ENCODE results near the gene PHF21A.

Gene PHF21A

GRCh38 chr11:45887587-45887986 is 233.7 kb downstream of the PHF21A start:
- Histone ChIP-seq H3K4me3 (ENCODE audit: low read length) (no peak overlapping the region), H3K79me2 (ENCODE audit: low read length) (no peaks in the 10 kb centered on the region), H3K9ac (ENCODE audit: low read length) (no peak overlapping the region), H3K9me3 (ENCODE audit: insufficient read depth, low read length) (no peaks in the 10 kb centered on the region), H2AFZ (ENCODE audit: low read depth, low read length) (no peak overlapping the region), H3K36me3 (replicated peaks; ENCODE audit: low read depth, low read length) (no peaks in the 10 kb centered on the region), H3K4me1 (ENCODE audit: low read length) (no peaks in the 10 kb centered on the region), H3K27ac (ENCODE audit: low read length) (no peak overlapping the region), H4K20me1 (ENCODE audit: insufficient read depth, low read length) (peaks cover 27% of the 10 kb centered on the region), H3K4me2 (ENCODE audit: low read length) (no peak overlapping the region), H3K27me3 (ENCODE audit: low read depth, low read length) (no peaks in the 10 kb centered on the region)
- TF ChIP-seq CTCF (IDR thresholded peaks at IDR 0.05; ENCODE audit: low read depth, low read length) (no peak), EZH2phosphoT487 (IDR thresholded peaks at IDR 0.05; ENCODE audit: low read depth) (no peak)

- no peak for TF ChIP-seq CTCF (IDR thresholded peaks at IDR 0.05; ENCODE audit: low read depth, low read length)
- TF ChIP-seq EZH2phosphoT487 (IDR thresholded peaks at IDR 0.05; ENCODE audit: low read depth), result no peak
- peaks cover 27% of the 10 kb centered on the region for H4K20me1 ChIP-seq (ENCODE audit: insufficient read depth, low read length)
- H2AFZ ChIP-seq (ENCODE audit: low read depth, low read length), result no peak overlapping the region
- no peaks in the 10 kb centered on the region for H3K79me2 ChIP-seq (ENCODE audit: low read length)
- H3K4me2 ChIP-seq (ENCODE audit: low read length), result no peak overlapping the region
- no peaks in the 10 kb centered on the region for H3K27me3 ChIP-seq (ENCODE audit: low read depth, low read length)
- H3K9ac ChIP-seq (ENCODE audit: low read length), result no peak overlapping the region
- no peaks in the 10 kb centered on the region for H3K4me1 ChIP-seq (ENCODE audit: low read length)
- H3K27ac ChIP-seq (ENCODE audit: low read length), result no peak overlapping the region
- no peak overlapping the region for H3K4me3 ChIP-seq (ENCODE audit: low read length)
- no peaks in the 10 kb centered on the region for H3K9me3 ChIP-seq (ENCODE audit: insufficient read depth, low read length)
- peaks cover 1% of the 10 kb centered on the region for H3K36me3 ChIP-seq (replicated peaks; ENCODE audit: low read depth, low read length)
These were observed 234.3 kb downstream of the PHF21A start for GRCh38 chr11:45886816-45887520.

GRCh38 chr11:45885921-45886721 is 235.1 kb downstream of the PHF21A start:
- peak overlapping the region; percentile 59 for H3K4me2 ChIP-seq (ENCODE audit: low read length)
- H3K9ac ChIP-seq (ENCODE audit: low read length), result no peak overlapping the region
- H3K27me3 ChIP-seq (ENCODE audit: low read depth, low read length), result no peaks in the 10 kb centered on the region
- H2AFZ ChIP-seq (ENCODE audit: low read depth, low read length), result no peak overlapping the region
- no peak for TF ChIP-seq EZH2phosphoT487 (IDR thresholded peaks at IDR 0.05; ENCODE audit: low read depth)
- TF ChIP-seq CTCF (IDR thresholded peaks at IDR 0.05; ENCODE audit: low read depth, low read length), result no peak
- no peaks in the 10 kb centered on the region for H3K4me1 ChIP-seq (ENCODE audit: low read length)
- H3K9me3 ChIP-seq (ENCODE audit: insufficient read depth, low read length), result no peaks in the 10 kb centered on the region
- peaks cover 32% of the 10 kb centered on the region for H4K20me1 ChIP-seq (ENCODE audit: insufficient read depth, low read length)
- H3K4me3 ChIP-seq (ENCODE audit: low read length), result peak overlapping the region; percentile 75
- no peaks in the 10 kb centered on the region for H3K79me2 ChIP-seq (ENCODE audit: low read length)
- peaks cover 8% of the 10 kb centered on the region for H3K36me3 ChIP-seq (replicated peaks; ENCODE audit: low read depth, low read length)
- no peak overlapping the region for H3K27ac ChIP-seq (ENCODE audit: low read length)

GRCh38 chr11:45885274-45885920 is 235.9 kb downstream of the PHF21A start, which contains the start of gene MAPK8IP1:
MAPK8IP1 (plus strand) TSS chr11:45885651; CDS start chr11:45885821, 170 bp downstream.
- no peak within 1 kb of the TSS for H2AFZ ChIP-seq (ENCODE audit: low read depth, low read length)
- H3K36me3 ChIP-seq (replicated peaks; ENCODE audit: low read depth, low read length), result peaks cover 15% of the 10 kb centered on the region

More at GRCh38 chr11:45885274-45885920, 235.9 kb downstream of the PHF21A start, which contains the start of gene MAPK8IP1:
- Histone ChIP-seq H3K79me2 (ENCODE audit: low read length) (no peaks in the 10 kb centered on the region), H3K27ac (ENCODE audit: low read length) (no peak within 1 kb of the TSS), H3K9me3 (ENCODE audit: insufficient read depth, low read length) (no peaks in the 10 kb centered on the region), H3K9ac (ENCODE audit: low read length) (no peak within 1 kb of the TSS), H4K20me1 (ENCODE audit: insufficient read depth, low read length) (peaks cover 32% of the 10 kb centered on the region), H3K27me3 (ENCODE audit: low read depth, low read length) (no peaks in the 10 kb centered on the region), H3K4me2 (ENCODE audit: low read length) (peak within 1 kb of the TSS; percentile 73), H3K4me3 (ENCODE audit: low read length) (peak within 1 kb of the TSS; percentile 75), H3K4me1 (ENCODE audit: low read length) (no peaks in the 10 kb centered on the region)
- TF ChIP-seq EZH2phosphoT487 (IDR thresholded peaks at IDR 0.05; ENCODE audit: low read depth) (no peak), CTCF (IDR thresholded peaks at IDR 0.05; ENCODE audit: low read depth, low read length) (no peak)

All from OCI-LY3 (cell line).